GM19395 (cell line): ENCODE data around the gene RELL1.
A peak's percentile ranks its signal among the peaks of the same experiment; 100 is the strongest.

ENCODE experiments used
- ATAC-seq: cut with Tn5 transposase; IDR thresholded peaks from one replicate; pipeline ENCODE4 v1.9.1; 2021; ENCODE audit warnings: mild to moderate bottlenecking, moderate library complexity; ENCODE audit not compliant: unreplicated experiment

The RELL1 gene

GRCh38 chr4:37686373-37687193 is at the start of gene RELL1:
Gene RELL1 (minus strand): TSS chr4:37686376. CDS start chr4:37686287, 89 bp downstream.
- ATAC-seq = peak; percentile 83

- ATAC-seq = no peak
These were observed 49.4 kb upstream of the RELL1 start for GRCh38 chr4:37735578-37735977.

- no peak for ATAC-seq
These were observed 48.8 kb upstream of the RELL1 start for GRCh38 chr4:37734989-37735388.

GRCh38 chr4:37733240-37733867 is 47.2 kb upstream of the RELL1 start:
- no peak for ATAC-seq

GRCh38 chr4:37732526-37733186 is 46.5 kb upstream of the RELL1 start:
- ATAC-seq = peak; percentile 74

GRCh38 chr4:37729649-37730004 is 43.5 kb upstream of the RELL1 start:
- ATAC-seq = no peak

- no peak for ATAC-seq
These were observed 41.9 kb upstream of the RELL1 start for GRCh38 chr4:37728064-37728463.

GRCh38 chr4:37727635-37728034 is 41.5 kb upstream of the RELL1 start:
- ATAC-seq = no peak

GRCh38 chr4:37726666-37727065 is 40.5 kb upstream of the RELL1 start:
- no peak for ATAC-seq

- ATAC-seq = no peak
These were observed 39.5 kb upstream of the RELL1 start for GRCh38 chr4:37725718-37726117.

GRCh38 chr4:37723067-37723466 is 36.9 kb upstream of the RELL1 start:
- no peak for ATAC-seq

GRCh38 chr4:37721995-37722638 is 35.9 kb upstream of the RELL1 start:
- ATAC-seq = no peak

- ATAC-seq = no peak
These were observed 32.8 kb upstream of the RELL1 start for GRCh38 chr4:37719021-37719420.

- ATAC-seq = no peak
These were observed 31.4 kb upstream of the RELL1 start for GRCh38 chr4:37717576-37717975.

GRCh38 chr4:37715889-37716402 is 29.8 kb upstream of the RELL1 start:
- peak; percentile 82 for ATAC-seq

- ATAC-seq = no peak
These were observed 24.3 kb upstream of the RELL1 start for GRCh38 chr4:37710491-37710890.

- no peak for ATAC-seq
These were observed 19.9 kb upstream of the RELL1 start for GRCh38 chr4:37706032-37706431.

- no peak for ATAC-seq
These were observed 19.4 kb upstream of the RELL1 start for GRCh38 chr4:37705571-37705970.

- no peak for ATAC-seq
These were observed 13.8 kb upstream of the RELL1 start for GRCh38 chr4:37699868-37700481.

GRCh38 chr4:37697566-37697965 is 11.4 kb upstream of the RELL1 start:
- ATAC-seq = no peak
